GM12878 (cell line): ENCODE measurements around the gene FBXO8. TPM values are rescaled to one million over a fixed set of nuclear protein-coding genes. Genes with fewer than 3 reads are reported as not detected.

Experiments
- ATAC-seq: fragments of 200-7000 bp; cut with Tn5 transposase; 3 replicates; pipeline ENCODE4 v1.9.1; 2020; ENCODE audit warnings: mild to moderate bottlenecking, moderate library complexity
- BruUV-seq: library from RNA; stranded (reverse); fragments of 400-500 nt; replicated peaks from 2 replicates; lab custom pipeline; 2021; lab: Mats Ljungman, UMichigan
- CTCF ChIA-PET: fragments of 300-600 bp; sonication (Branson Sonifier 250); formaldehyde crosslinking; extraction: SDS; loops from one replicate; lab custom pipeline; 2021; ENCODE audit warnings: inconsistent platforms; lab: Yijun Ruan, JAX
- POLR2A ChIA-PET: fragments of 350-600 bp; formaldehyde crosslinking; extraction: SDS; loops from one replicate; lab custom pipeline; 2021; ENCODE audit warnings: inconsistent platforms; lab: Charles Lee
- RAD21 ChIA-PET: fragments of 300-600 bp; sonication (Branson Sonifier 250); formaldehyde crosslinking; loops from one replicate; lab custom pipeline; 2023; ENCODE audit warnings: antibody characterized with exemption; ENCODE audit not compliant: unreplicated experiment; lab: Charles Lee
- SMC1A ChIA-PET: fragments of 300-600 bp; sonication (Branson Sonifier 250); formaldehyde crosslinking; loops from one replicate; lab custom pipeline; 2023; ENCODE audit not compliant: unreplicated experiment, uncharacterized antibody; lab: Charles Lee
- DNase-seq: peaks from one replicate; pipeline ENCODE4 v3.0.0-alpha.2; 2011; ENCODE audit warnings: low read depth, low spot score
- FAIRE-seq: peaks from 3 replicates; lab custom pipeline; 2011; peaks lifted over from hg19 to GRCh38; lab: Jason Lieb, UNC
- H2AFZ ChIP-seq: 2 replicates; pipeline ENCODE4 v1.6.0; 2011; ENCODE audit warnings: low read depth, low read length, control low read depth; ENCODE audit not compliant: control insufficient read depth
- H3K27ac ChIP-seq: 2 replicates; pipeline ENCODE4 v1.5.1; 2011; ENCODE audit warnings: control low read depth; ENCODE audit not compliant: control insufficient read depth, insufficient read depth
- H3K27me3 ChIP-seq, 2 experiments: replicated peaks in 1 of 2; 2 replicates each; pipeline versions ENCODE4 v1.6.0 to v1.6.1; 2011; ENCODE audit warnings: low read length in 1 of 2; ENCODE audit not compliant: control insufficient read depth in 2 of 2, insufficient read depth in 2 of 2
- H3K36me3 ChIP-seq, 2 experiments: 2 replicates each; pipeline ENCODE4 v1.5.1; 2011; ENCODE audit warnings: low read length in 1 of 2; ENCODE audit not compliant: control insufficient read depth in 2 of 2, insufficient read depth in 2 of 2
- H3K4me1 ChIP-seq: 2 replicates; pipeline ENCODE4 v1.6.1; 2011; ENCODE audit warnings: mild to moderate bottlenecking, low read length, moderate library complexity, mixed read lengths; ENCODE audit not compliant: control insufficient read depth, insufficient read depth
- H3K4me2 ChIP-seq: 2 replicates; pipeline ENCODE4 v1.6.0; 2011; ENCODE audit warnings: control low read depth; ENCODE audit not compliant: control insufficient read depth, insufficient read depth
- H3K4me3 ChIP-seq: fragments of 200-600 bp; sonication (generic); 2 replicates; pipeline ENCODE4 v1.5.1; 2016
- H3K79me2 ChIP-seq: 2 replicates; pipeline ENCODE4 v1.6.0; 2011; ENCODE audit warnings: low read length; ENCODE audit not compliant: control insufficient read depth, insufficient read depth
- H3K9ac ChIP-seq: 2 replicates; pipeline ENCODE4 v1.8.0; 2011; ENCODE audit warnings: low read length, control low read depth, mixed read lengths; ENCODE audit not compliant: control insufficient read depth, insufficient read depth
- H3K9me3 ChIP-seq: replicated peaks from 3 replicates; pipeline ENCODE4 v1.5.1; 2011; ENCODE audit warnings: mild to moderate bottlenecking, low read length; ENCODE audit not compliant: control insufficient read depth, insufficient read depth
- H4K20me1 ChIP-seq: 2 replicates; pipeline ENCODE4 v1.6.0; 2011; ENCODE audit not compliant: control insufficient read depth, insufficient read depth
- CBFB ChIP-seq: IDR thresholded peaks from 2 replicates; pipeline ENCODE4 v1.6.1; 2016; ENCODE audit warnings: antibody characterized with exemption, low read depth
- CHD1 ChIP-seq: IDR thresholded peaks from 2 replicates; pipeline ENCODE4 v1.6.1; 2012; ENCODE audit warnings: low read depth, low read length, improper control_type of control experiment
- CHD2 ChIP-seq: IDR thresholded peaks from 2 replicates; pipeline ENCODE4 v1.6.1; 2011; ENCODE audit warnings: low read depth, low read length, improper control_type of control experiment, borderline replicate concordance
- HDGF ChIP-seq: fragments of 450-650 bp; IDR thresholded peaks from 2 replicates; pipeline ENCODE4 v1.6.1; 2016; ENCODE audit warnings: antibody characterized with exemption
- IKZF2 ChIP-seq, 2 experiments: fragments of 450-650 bp; IDR thresholded peaks; 2 replicates each; pipeline ENCODE4 v1.6.1; 2017; ENCODE audit warnings: mild to moderate bottlenecking in 2 of 2, moderate library complexity in 2 of 2
- MTA2 ChIP-seq: fragments of 450-650 bp; IDR thresholded peaks from 2 replicates; pipeline ENCODE4 v1.6.1; 2016; ENCODE audit warnings: low read depth, mild to moderate bottlenecking, moderate library complexity
- STAT3 ChIP-seq: IDR thresholded peaks from 2 replicates; pipeline ENCODE4 v1.6.1; 2011; ENCODE audit warnings: low read depth, low read length, improper control_type of control experiment
- TBL1XR1 ChIP-seq: IDR thresholded peaks from 2 replicates; pipeline ENCODE4 v1.6.1; 2012; ENCODE audit warnings: low read depth, low read length, improper control_type of control experiment
- WRNIP1 ChIP-seq: IDR thresholded peaks from 2 replicates; pipeline ENCODE4 v1.6.1; 2011; ENCODE audit warnings: low read depth, low read length, improper control_type of control experiment, borderline replicate concordance
- YBX1 ChIP-seq: fragments of 450-650 bp; IDR thresholded peaks from 2 replicates; pipeline ENCODE4 v1.6.1; 2016; ENCODE audit warnings: antibody characterized with exemption
- ZSCAN29 ChIP-seq: fragments of 450-650 bp; IDR thresholded peaks from 2 replicates; pipeline ENCODE4 v1.6.1; 2017; ENCODE audit warnings: mild to moderate bottlenecking, moderate library complexity
- WGBS: methylation state at CpG from one replicate; pipeline ENCODE4 v1.1.6; 2016; ENCODE audit warnings: low lambda C conversion rate; ENCODE audit not compliant: insufficient replicate concordance, insufficient coverage; ENCODE audit errors: missing lambda C conversion rate; 5-methylcytosine and 5-hydroxymethylcytosine counted together
- in situ Hi-C: fragments of 300-500 bp; cut with MboI; formaldehyde crosslinking; loops from 9 replicates; pipeline ENCODE4 v1.14.3; 2018; ENCODE audit warnings: mixed read lengths
- intact Hi-C: fragments of 100-400 bp; cut with micrococcal nuclease; formaldehyde crosslinking; loops from one replicate; pipeline ENCODE4 v1.14.2; 2022; ENCODE audit not compliant: unreplicated experiment
- polyA plus RNA-seq, 11 experiments: library from polyadenylated mRNA; depleted of rRNA in 4 of 11; unstranded in 6 of 11; stranded (reverse) in 5 of 11; fragments of >200 nt; fragmentation: Nextera tagmentation in 4 of 11; fragmentation: Illumina TruSeq in 1 of 11; extraction: Ambion mirVana in 4 of 11; extraction: Trizol in 1 of 11; gene quantifications; 1 replicate in 1 of 11; 2 replicates in 10 of 11; pipeline versions ENCODE4 v1.2.1 to v1.2.3, GENCODE V29; 2011 to 2016; ENCODE audit warnings: inconsistent platforms in 2 of 11, missing spikeins in 2 of 11, low read depth in 1 of 11
- total RNA-seq, 4 experiments: library from RNA; depleted of rRNA in 3 of 4; stranded (reverse); fragments of >200 nt in 3 of 4; fragmentation: Illumina TruSeq in 1 of 4; extraction: Trizol in 1 of 4; gene quantifications; 2 replicates each; pipeline versions ENCODE4 v1.2.1 to v1.2.3, GENCODE V29; 2013 to 2021
- TF ChIP-seq, protein P1 (sequence below): IDR thresholded peaks from 2 replicates; pipeline ENCODE4 v1.6.1; 2012; ENCODE audit warnings: low read length, inconsistent platforms
- TF ChIP-seq, protein P2 (sequence below), 3 experiments: IDR thresholded peaks in 2 of 3; conservative IDR thresholded peaks in 1 of 3; 2 replicates each; pipeline ENCODE4 v1.5.1; 2011; ENCODE audit warnings: low read depth in 3 of 3, low read length in 3 of 3, mild to moderate bottlenecking in 3 of 3, control low read depth in 2 of 3, moderate library complexity in 2 of 3, inconsistent platforms in 1 of 3, mixed read lengths in 1 of 3; ENCODE audit not compliant: control insufficient read depth in 2 of 3, insufficient read depth in 1 of 3; ENCODE audit errors: extremely low read depth in 1 of 3
- TF ChIP-seq, protein P3 (sequence below): fragments of 450-650 bp; IDR thresholded peaks from 2 replicates; pipeline ENCODE4 v1.6.1; 2016; ENCODE audit warnings: mild to moderate bottlenecking, moderate library complexity, borderline replicate concordance
- TF ChIP-seq, protein P4 (sequence below): fragments of 450-650 bp; IDR thresholded peaks from 2 replicates; pipeline ENCODE4 v1.6.1; 2017; ENCODE audit warnings: borderline replicate concordance
- TF ChIP-seq, protein P5 (sequence below): fragments of 150-350 bp; IDR thresholded peaks from 2 replicates; pipeline ENCODE4 v1.6.1; 2014; ENCODE audit warnings: mild to moderate bottlenecking, low read depth, low read length

FBXO8 gene
- total and polyA plus RNA-seq, 10 of the 15 experiments (the other 5 are each of a cell fraction or from before 2014, with no cell fraction given), result 11.3 to 38.1 (median 16.8) TPM

DNA sequence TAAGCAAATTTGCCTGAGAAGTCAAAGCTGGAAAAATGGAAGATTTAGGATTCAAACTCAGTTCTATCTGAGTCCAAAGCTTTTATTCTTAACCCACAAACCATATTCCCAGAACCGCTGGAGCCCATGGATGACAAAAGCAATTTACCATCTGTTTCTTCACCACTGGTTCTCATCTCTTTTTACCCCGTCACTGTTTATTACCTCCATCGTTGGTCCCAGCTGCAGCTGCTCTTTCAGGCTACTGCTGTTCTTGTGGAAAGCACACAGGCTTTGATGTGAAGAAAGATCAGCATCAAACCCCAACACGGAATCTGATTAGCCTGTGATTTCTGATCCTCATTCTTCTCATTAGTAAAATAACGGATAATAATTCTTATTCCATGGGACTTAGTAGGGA is 9.5 kb downstream of the FBXO8 start:
- Histone ChIP-seq H3K27me3 (no peaks in the 10 kb centered on the region), H4K20me1 (no peaks in the 10 kb centered on the region), H3K9ac (no peak overlapping the region), H3K9me3 (no peaks in the 10 kb centered on the region; the same call in 2 of the 3 replicates), H3K27ac (no peak overlapping the region), H2AFZ (no peak overlapping the region), H3K79me2 (peaks cover 10% of the 10 kb centered on the region), H3K36me3 (no peaks in the 10 kb centered on the region), H3K4me2 (no peak overlapping the region), H3K4me3 (no peak overlapping the region), H3K4me1 (no peaks in the 10 kb centered on the region)
- BruUV-seq, result no TSS peak
- DNase-seq, result no peak
- ChIA-PET CTCF (no interaction called here), RAD21 (no interaction called here), POLR2A (no interaction called here), SMC1A (no interaction called here)
- FAIRE-seq, result no peak
- in situ Hi-C loops (no loop called here), intact Hi-C loops (no loop called here)
- no peak for ATAC-seq
- 100% methylated on average over 5 of the region's 5 CpGs for WGBS
- TF ChIP-seq, protein P1, sequence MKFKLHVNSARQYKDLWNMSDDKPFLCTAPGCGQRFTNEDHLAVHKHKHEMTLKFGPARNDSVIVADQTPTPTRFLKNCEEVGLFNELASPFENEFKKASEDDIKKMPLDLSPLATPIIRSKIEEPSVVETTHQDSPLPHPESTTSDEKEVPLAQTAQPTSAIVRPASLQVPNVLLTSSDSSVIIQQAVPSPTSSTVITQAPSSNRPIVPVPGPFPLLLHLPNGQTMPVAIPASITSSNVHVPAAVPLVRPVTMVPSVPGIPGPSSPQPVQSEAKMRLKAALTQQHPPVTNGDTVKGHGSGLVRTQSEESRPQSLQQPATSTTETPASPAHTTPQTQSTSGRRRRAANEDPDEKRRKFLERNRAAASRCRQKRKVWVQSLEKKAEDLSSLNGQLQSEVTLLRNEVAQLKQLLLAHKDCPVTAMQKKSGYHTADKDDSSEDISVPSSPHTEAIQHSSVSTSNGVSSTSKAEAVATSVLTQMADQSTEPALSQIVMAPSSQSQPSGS, result no peak
- TF ChIP-seq MTA2 (no peak), YBX1 (no peak), ZSCAN29 (no peak), CHD2 (no peak), STAT3 (no peak), CBFB (no peak), WRNIP1 (no peak), TBL1XR1 (no peak), HDGF (no peak), CHD1 (no peak), IKZF2 (IDR thresholded peaks at IDR 0.05) (no peak)
- TF ChIP-seq, protein P2, sequence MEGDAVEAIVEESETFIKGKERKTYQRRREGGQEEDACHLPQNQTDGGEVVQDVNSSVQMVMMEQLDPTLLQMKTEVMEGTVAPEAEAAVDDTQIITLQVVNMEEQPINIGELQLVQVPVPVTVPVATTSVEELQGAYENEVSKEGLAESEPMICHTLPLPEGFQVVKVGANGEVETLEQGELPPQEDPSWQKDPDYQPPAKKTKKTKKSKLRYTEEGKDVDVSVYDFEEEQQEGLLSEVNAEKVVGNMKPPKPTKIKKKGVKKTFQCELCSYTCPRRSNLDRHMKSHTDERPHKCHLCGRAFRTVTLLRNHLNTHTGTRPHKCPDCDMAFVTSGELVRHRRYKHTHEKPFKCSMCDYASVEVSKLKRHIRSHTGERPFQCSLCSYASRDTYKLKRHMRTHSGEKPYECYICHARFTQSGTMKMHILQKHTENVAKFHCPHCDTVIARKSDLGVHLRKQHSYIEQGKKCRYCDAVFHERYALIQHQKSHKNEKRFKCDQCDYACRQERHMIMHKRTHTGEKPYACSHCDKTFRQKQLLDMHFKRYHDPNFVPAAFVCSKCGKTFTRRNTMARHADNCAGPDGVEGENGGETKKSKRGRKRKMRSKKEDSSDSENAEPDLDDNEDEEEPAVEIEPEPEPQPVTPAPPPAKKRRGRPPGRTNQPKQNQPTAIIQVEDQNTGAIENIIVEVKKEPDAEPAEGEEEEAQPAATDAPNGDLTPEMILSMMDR (IDR thresholded peaks at IDR 0.05 in 2 of 3, conservative IDR thresholded peaks at IDR 0.05 in 1 of 3; ENCODE audit: control insufficient read depth in 2 of 3, extremely low read depth in 1 of 3, insufficient read depth in 1 of 3, low read depth in 3 of 3, low read length in 3 of 3), result no peak
- TF ChIP-seq, protein P3, sequence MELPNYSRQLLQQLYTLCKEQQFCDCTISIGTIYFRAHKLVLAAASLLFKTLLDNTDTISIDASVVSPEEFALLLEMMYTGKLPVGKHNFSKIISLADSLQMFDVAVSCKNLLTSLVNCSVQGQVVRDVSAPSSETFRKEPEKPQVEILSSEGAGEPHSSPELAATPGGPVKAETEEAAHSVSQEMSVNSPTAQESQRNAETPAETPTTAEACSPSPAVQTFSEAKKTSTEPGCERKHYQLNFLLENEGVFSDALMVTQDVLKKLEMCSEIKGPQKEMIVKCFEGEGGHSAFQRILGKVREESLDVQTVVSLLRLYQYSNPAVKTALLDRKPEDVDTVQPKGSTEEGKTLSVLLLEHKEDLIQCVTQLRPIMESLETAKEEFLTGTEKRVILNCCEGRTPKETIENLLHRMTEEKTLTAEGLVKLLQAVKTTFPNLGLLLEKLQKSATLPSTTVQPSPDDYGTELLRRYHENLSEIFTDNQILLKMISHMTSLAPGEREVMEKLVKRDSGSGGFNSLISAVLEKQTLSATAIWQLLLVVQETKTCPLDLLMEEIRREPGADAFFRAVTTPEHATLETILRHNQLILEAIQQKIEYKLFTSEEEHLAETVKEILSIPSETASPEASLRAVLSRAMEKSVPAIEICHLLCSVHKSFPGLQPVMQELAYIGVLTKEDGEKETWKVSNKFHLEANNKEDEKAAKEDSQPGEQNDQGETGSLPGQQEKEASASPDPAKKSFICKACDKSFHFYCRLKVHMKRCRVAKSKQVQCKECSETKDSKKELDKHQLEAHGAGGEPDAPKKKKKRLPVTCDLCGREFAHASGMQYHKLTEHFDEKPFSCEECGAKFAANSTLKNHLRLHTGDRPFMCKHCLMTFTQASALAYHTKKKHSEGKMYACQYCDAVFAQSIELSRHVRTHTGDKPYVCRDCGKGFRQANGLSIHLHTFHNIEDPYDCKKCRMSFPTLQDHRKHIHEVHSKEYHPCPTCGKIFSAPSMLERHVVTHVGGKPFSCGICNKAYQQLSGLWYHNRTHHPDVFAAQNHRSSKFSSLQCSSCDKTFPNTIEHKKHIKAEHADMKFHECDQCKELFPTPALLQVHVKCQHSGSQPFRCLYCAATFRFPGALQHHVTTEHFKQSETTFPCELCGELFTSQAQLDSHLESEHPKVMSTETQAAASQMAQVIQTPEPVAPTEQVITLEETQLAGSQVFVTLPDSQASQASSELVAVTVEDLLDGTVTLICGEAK, result no peak
- TF ChIP-seq, protein P4, sequence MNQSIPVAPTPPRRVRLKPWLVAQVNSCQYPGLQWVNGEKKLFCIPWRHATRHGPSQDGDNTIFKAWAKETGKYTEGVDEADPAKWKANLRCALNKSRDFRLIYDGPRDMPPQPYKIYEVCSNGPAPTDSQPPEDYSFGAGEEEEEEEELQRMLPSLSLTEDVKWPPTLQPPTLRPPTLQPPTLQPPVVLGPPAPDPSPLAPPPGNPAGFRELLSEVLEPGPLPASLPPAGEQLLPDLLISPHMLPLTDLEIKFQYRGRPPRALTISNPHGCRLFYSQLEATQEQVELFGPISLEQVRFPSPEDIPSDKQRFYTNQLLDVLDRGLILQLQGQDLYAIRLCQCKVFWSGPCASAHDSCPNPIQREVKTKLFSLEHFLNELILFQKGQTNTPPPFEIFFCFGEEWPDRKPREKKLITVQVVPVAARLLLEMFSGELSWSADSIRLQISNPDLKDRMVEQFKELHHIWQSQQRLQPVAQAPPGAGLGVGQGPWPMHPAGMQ, result no peak
- TF ChIP-seq, protein P5, sequence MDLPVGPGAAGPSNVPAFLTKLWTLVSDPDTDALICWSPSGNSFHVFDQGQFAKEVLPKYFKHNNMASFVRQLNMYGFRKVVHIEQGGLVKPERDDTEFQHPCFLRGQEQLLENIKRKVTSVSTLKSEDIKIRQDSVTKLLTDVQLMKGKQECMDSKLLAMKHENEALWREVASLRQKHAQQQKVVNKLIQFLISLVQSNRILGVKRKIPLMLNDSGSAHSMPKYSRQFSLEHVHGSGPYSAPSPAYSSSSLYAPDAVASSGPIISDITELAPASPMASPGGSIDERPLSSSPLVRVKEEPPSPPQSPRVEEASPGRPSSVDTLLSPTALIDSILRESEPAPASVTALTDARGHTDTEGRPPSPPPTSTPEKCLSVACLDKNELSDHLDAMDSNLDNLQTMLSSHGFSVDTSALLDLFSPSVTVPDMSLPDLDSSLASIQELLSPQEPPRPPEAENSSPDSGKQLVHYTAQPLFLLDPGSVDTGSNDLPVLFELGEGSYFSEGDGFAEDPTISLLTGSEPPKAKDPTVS, result no peak
